CD14-positive monocyte (primary cell): ENCODE measurements around the gene DOK4. TPM values are rescaled to one million over a fixed set of nuclear protein-coding genes. Genes with fewer than 3 reads are reported as not detected.

Experiments used
- DNase-seq, 3 donors: peaks; one replicate each; pipeline ENCODE4 v3.0.0-alpha.2; 2011 to 2022
- H2AFZ ChIP-seq: 2 replicates; pipeline ENCODE4 v1.6.0; 2012; ENCODE audit warnings: mild to moderate bottlenecking, low read depth, low read length, inconsistent platforms; ENCODE audit not compliant: insufficient read depth, poor library complexity, severe bottlenecking
- H3K27ac ChIP-seq, 2 donors: 1 replicate in 1 of 2; 2 replicates in 1 of 2; pipeline ENCODE4 v1.5.1; 2012 to 2013; ENCODE audit warnings: low read length in 2 of 2, control low read depth in 1 of 2, inconsistent platforms in 1 of 2, low read depth in 1 of 2, mild to moderate bottlenecking in 1 of 2
- H3K27me3 ChIP-seq, 2 donors: one replicate each; pipeline versions ENCODE4 v1.6.0 to v1.6.1; 2011 to 2013; ENCODE audit warnings: low read length in 2 of 2; ENCODE audit not compliant: control insufficient read depth in 2 of 2, insufficient read depth in 2 of 2
- H3K36me3 ChIP-seq, 2 donors: replicated peaks in 1 of 2; 1 replicate in 1 of 2; 2 replicates in 1 of 2; pipeline versions ENCODE4 v1.5.1 to v1.6.1; 2012 to 2013; ENCODE audit warnings: low read length in 2 of 2, control low read depth in 1 of 2, inconsistent platforms in 1 of 2, mild to moderate bottlenecking in 1 of 2; ENCODE audit not compliant: insufficient read depth in 2 of 2, control insufficient read depth in 1 of 2
- H3K4me1 ChIP-seq, 2 donors: 1 replicate in 1 of 2; 2 replicates in 1 of 2; pipeline versions ENCODE4 v1.5.1 to v1.6.1; 2012 to 2013; ENCODE audit warnings: low read length in 2 of 2, control low read depth in 1 of 2, inconsistent platforms in 1 of 2, mild to moderate bottlenecking in 1 of 2, moderate library complexity in 1 of 2; ENCODE audit not compliant: insufficient read depth in 2 of 2, control insufficient read depth in 1 of 2
- H3K4me2 ChIP-seq: replicated peaks from 2 replicates; pipeline ENCODE3; 2012; ENCODE audit warnings: low read length, moderate library complexity, mild to moderate bottlenecking; ENCODE audit not compliant: poor library complexity, severe bottlenecking; ENCODE audit errors: extremely low read depth
- H3K4me3 ChIP-seq, 3 experiments: fragments of 200-600 bp in 1 of 3; sonication (generic) in 1 of 3; replicated peaks in 1 of 3; 1 replicate in 2 of 3; 2 replicates in 1 of 3; pipeline ENCODE4 v1.5.1; 2011 to 2013; ENCODE audit warnings: low read length in 3 of 3, mild to moderate bottlenecking in 3 of 3, control low read depth in 2 of 3, low read depth in 2 of 3, inconsistent platforms in 1 of 3, moderate library complexity in 1 of 3
- H3K79me2 ChIP-seq: 2 replicates; pipeline ENCODE4 v1.6.0; 2012; ENCODE audit warnings: mild to moderate bottlenecking, control low read depth, inconsistent platforms, low read length, moderate library complexity; ENCODE audit not compliant: insufficient read depth
- H3K9ac ChIP-seq: 2 replicates; pipeline ENCODE4 v1.6.0; 2017; ENCODE audit warnings: low read length, mild to moderate bottlenecking; ENCODE audit not compliant: insufficient read depth, poor library complexity, severe bottlenecking
- H3K9me3 ChIP-seq, 2 donors: replicated peaks in 1 of 2; 1 replicate in 1 of 2; 2 replicates in 1 of 2; pipeline versions ENCODE4 v1.5.1 to v1.6.1; 2012 to 2013; ENCODE audit warnings: low read length in 2 of 2, control low read depth in 1 of 2; ENCODE audit not compliant: control insufficient read depth in 1 of 2, insufficient read depth in 1 of 2
- H4K20me1 ChIP-seq: 2 replicates; pipeline ENCODE4 v1.6.0; 2012; ENCODE audit warnings: mild to moderate bottlenecking, low read length, control low read depth, moderate library complexity; ENCODE audit not compliant: insufficient read depth
- H3K27ac Mint-ChIP-seq, 7 donors: one replicate each; pipeline ENCODE4 v1.8.0; 2020; ENCODE audit warnings: mild to moderate bottlenecking in 7 of 7, mixed read lengths in 7 of 7, moderate library complexity in 6 of 7, inconsistent platforms in 2 of 7
- H3K27me3 Mint-ChIP-seq, 3 donors: one replicate each; pipeline ENCODE4 v1.8.0; 2021 to 2022; ENCODE audit warnings: low read depth in 3 of 3, mild to moderate bottlenecking in 3 of 3, mixed read lengths in 3 of 3, moderate library complexity in 3 of 3, inconsistent platforms in 1 of 3
- H3K36me3 Mint-ChIP-seq, 2 donors: one replicate each; pipeline ENCODE4 v1.8.0; 2020; ENCODE audit warnings: mixed read lengths in 2 of 2, inconsistent platforms in 1 of 2, mild to moderate bottlenecking in 1 of 2
- H3K4me1 Mint-ChIP-seq: one replicate; pipeline ENCODE4 v1.8.0; 2020; ENCODE audit warnings: mild to moderate bottlenecking, mixed read lengths
- H3K4me3 Mint-ChIP-seq, 2 donors: one replicate each; pipeline ENCODE4 v1.8.0; 2020; ENCODE audit warnings: mild to moderate bottlenecking in 2 of 2, mixed read lengths in 2 of 2, moderate library complexity in 1 of 2
- H3K9me3 Mint-ChIP-seq, 7 donors: one replicate each; pipeline ENCODE4 v1.8.0; 2020 to 2022; ENCODE audit warnings: mixed read lengths in 7 of 7, mild to moderate bottlenecking in 6 of 7, moderate library complexity in 6 of 7, inconsistent platforms in 2 of 7
- WGBS: methylation state at CpG from one replicate; pipeline ENCODE4 v1.1.5; 2013; ENCODE audit warnings: missing lambda C conversion rate; ENCODE audit not compliant: insufficient coverage; 5-methylcytosine and 5-hydroxymethylcytosine counted together
- intact Hi-C, 2 donors: fragments of 100-400 bp; cut with micrococcal nuclease; formaldehyde crosslinking; loops; one replicate each; pipeline versions ENCODE4 v1.15.0 to v1.15.1; 2023
- polyA plus RNA-seq, 3 donors: library from polyadenylated mRNA; depleted of rRNA in 1 of 3; unstranded in 2 of 3; stranded (reverse) in 1 of 3; fragments of 300-500 nt in 2 of 3; fragments of >200 nt in 1 of 3; fragmentation: Illumina TruSeq in 2 of 3; gene quantifications; 1 replicate in 2 of 3; 2 replicates in 1 of 3; pipeline ENCODE4 v1.2.3, GENCODE V29; 2012 to 2021
- TF ChIP-seq, protein P1 (sequence below): fragments of 200-600 bp; IDR thresholded peaks from one replicate; pipeline ENCODE4 v1.8.0; 2022; ENCODE audit warnings: antibody characterized with exemption, mild to moderate bottlenecking

The DOK4 gene
- polyA plus RNA-seq, 3 donors = 0.09 to 0.17 TPM; not detected in 1

DNA sequence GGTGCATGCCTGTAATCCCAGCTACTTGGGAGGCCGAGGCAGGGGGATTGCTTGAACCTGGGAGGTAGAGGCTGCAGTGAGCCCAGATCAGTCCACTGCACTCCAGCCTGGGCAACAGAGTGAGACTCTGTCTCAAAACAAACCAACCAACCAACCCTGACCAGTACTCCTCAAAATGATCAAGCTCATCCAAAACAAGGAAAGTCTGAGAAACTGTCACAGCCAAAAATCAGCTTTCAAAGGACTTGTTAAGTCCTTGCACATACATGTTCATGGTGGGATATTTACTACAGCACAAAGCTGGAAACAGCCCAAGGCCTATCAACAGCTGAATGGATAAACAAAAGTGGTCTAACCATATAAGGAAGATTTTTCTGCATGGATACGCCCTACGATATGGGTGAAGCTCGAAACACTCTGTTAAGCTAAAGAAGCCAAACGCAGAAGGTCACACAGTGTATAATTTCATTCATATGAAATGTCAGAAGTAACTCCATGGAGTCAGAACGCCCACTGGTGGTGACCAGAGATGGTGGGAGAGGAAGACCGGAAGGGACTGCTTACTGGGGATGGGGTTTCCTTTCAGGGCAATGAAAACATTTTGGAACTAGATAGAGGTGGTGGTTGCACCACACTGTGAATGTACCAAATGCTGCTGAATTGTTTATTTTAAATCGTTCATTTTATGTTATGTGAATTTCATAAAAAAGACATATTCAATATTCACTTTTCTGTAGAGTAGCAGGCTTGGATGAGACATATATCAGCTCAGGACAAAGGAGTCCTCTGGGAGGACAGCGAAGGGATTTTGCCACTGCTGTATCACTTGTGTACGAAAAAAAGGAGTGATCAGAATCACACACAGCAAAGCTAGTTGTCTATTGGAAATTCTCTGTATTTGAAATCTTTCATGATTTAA, 64.0 kb downstream of the DOK4 start:
- Histone ChIP-seq H2AFZ (no peak overlapping the region), H3K27ac (no peak overlapping the region), H3K4me1 (peaks cover 9 to 12% of the 10 kb centered on the region in 2 donors), H3K27me3 (no peaks in the 10 kb centered on the region), H3K4me2 (no peak overlapping the region), H4K20me1 (no peaks in the 10 kb centered on the region), H3K9ac (no peak overlapping the region), H3K79me2 (no peaks in the 10 kb centered on the region), H3K9me3 (no peaks in the 10 kb centered on the region), H3K4me3 (no peak overlapping the region), H3K36me3 (peaks cover 5 to 10% of the 10 kb centered on the region in 2 donors)
- 95% methylated on average over 4 of the region's 10 CpGs for WGBS
- H3K27ac Mint-ChIP-seq = no peak overlapping the region
- H3K4me1 Mint-ChIP-seq = peaks cover 11% of the 10 kb centered on the region
- peaks cover 2 to 3% (median 2%) of the 10 kb centered on the region in 3 donors for H3K27me3 Mint-ChIP-seq
- H3K36me3 Mint-ChIP-seq = peaks cover 4 to 13% of the 10 kb centered on the region in 2 donors
- no peak overlapping the region for H3K4me3 Mint-ChIP-seq
- DNase-seq = peak in 1 of 3 donors; percentile 17
- H3K9me3 Mint-ChIP-seq = peaks cover 0 to 2% (median 0%) of the 10 kb centered on the region in 7 donors
- intact Hi-C loops = no loop called here
- TF ChIP-seq, protein P1, sequence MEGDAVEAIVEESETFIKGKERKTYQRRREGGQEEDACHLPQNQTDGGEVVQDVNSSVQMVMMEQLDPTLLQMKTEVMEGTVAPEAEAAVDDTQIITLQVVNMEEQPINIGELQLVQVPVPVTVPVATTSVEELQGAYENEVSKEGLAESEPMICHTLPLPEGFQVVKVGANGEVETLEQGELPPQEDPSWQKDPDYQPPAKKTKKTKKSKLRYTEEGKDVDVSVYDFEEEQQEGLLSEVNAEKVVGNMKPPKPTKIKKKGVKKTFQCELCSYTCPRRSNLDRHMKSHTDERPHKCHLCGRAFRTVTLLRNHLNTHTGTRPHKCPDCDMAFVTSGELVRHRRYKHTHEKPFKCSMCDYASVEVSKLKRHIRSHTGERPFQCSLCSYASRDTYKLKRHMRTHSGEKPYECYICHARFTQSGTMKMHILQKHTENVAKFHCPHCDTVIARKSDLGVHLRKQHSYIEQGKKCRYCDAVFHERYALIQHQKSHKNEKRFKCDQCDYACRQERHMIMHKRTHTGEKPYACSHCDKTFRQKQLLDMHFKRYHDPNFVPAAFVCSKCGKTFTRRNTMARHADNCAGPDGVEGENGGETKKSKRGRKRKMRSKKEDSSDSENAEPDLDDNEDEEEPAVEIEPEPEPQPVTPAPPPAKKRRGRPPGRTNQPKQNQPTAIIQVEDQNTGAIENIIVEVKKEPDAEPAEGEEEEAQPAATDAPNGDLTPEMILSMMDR = peak; percentile 23

Other genes starting within 250 kb of the DOK4 start
- 10 to 100 TPM; 35.4 to 84.6 (median 84.0) TPM for gene ARL2BP, start 241.2 kb downstream of the DOK4 start, polyA plus RNA-seq
- 1 to 10 TPM in 1 of 3 donors, under 1 TPM in 2; 0.52 to 1.2 (median 0.97) TPM for gene PLLP, start 201.8 kb downstream of the DOK4 start, polyA plus RNA-seq
- under 1 TPM; 0.04 to 0.18 (median 0.15) TPM for gene CCL22, start 127.7 kb downstream of the DOK4 start, polyA plus RNA-seq
- gene CX3CL1, start 114.0 kb downstream of the DOK4 start, polyA plus RNA-seq = not detected
- not detected for gene CCL17, start 81.7 kb downstream of the DOK4 start, polyA plus RNA-seq
- 10 to 100 TPM; 24.0 to 46.5 (median 42.1) TPM for gene CIAPIN1, start 39.1 kb downstream of the DOK4 start, polyA plus RNA-seq
- 10 to 100 TPM; 32.7 to 47.8 (median 38.4) TPM for gene COQ9, start 39.0 kb downstream of the DOK4 start, polyA plus RNA-seq
- gene POLR2C, start 23.8 kb downstream of the DOK4 start, polyA plus RNA-seq = 10 to 100 TPM; 22.6 to 51.3 (median 24.4) TPM
- gene CCDC102A, start 50.1 kb upstream of the DOK4 start, polyA plus RNA-seq = not detected
- gene ADGRG5, start 56.1 kb upstream of the DOK4 start, polyA plus RNA-seq = 1 to 10 TPM in 1 of 3 donors, under 1 TPM in 2; 0.91 to 1.2 (median 0.97) TPM
- gene ADGRG1, start 142.1 kb upstream of the DOK4 start, polyA plus RNA-seq = under 1 TPM; 0.07 to 0.39 (median 0.08) TPM
- gene ADGRG3, start 181.8 kb upstream of the DOK4 start, polyA plus RNA-seq = 1 to 10 TPM in 1 of 3 donors, under 1 TPM in 1, not detected in 1; 0.41 to 1.0 TPM
- gene DRC7, start 208.3 kb upstream of the DOK4 start, polyA plus RNA-seq = under 1 TPM in 2 of 3 donors, not detected in 1; 0.11 to 0.41 TPM
- gene KATNB1, start 249.3 kb upstream of the DOK4 start, polyA plus RNA-seq = 10 to 100 TPM; 16.9 to 35.6 (median 17.7) TPM